KMS-11 (cell line): ENCODE data around the gene EXOSC5.
"Not testable (repeated sequence)": the region's sequence is repeated elsewhere in the genome, so short reads cannot be mapped to it uniquely, and the experiment has no call there.

Experiments
- H2AFZ ChIP-seq: fragments of 200-600 bp; sonication (generic); 2 replicates; pipeline ENCODE4 v1.6.1; 2016; ENCODE audit warnings: antibody characterized with exemption, mixed run types, low read depth
- H3K27ac ChIP-seq: fragments of 200-600 bp; sonication (generic); 2 replicates; pipeline ENCODE4 v1.6.1; 2016; ENCODE audit warnings: mild to moderate bottlenecking, mixed run types
- H3K27me3 ChIP-seq: fragments of 200-600 bp; sonication (generic); 2 replicates; pipeline ENCODE4 v1.6.1; 2017; ENCODE audit warnings: mild to moderate bottlenecking, low read depth, mixed run types, moderate library complexity; ENCODE audit not compliant: insufficient read depth
- H3K36me3 ChIP-seq: fragments of 200-600 bp; sonication (generic); 2 replicates; pipeline ENCODE4 v1.6.1; 2017; ENCODE audit warnings: mild to moderate bottlenecking, mixed run types; ENCODE audit not compliant: insufficient read depth
- H3K4me1 ChIP-seq: fragments of 200-600 bp; sonication (generic); 2 replicates; pipeline ENCODE4 v1.6.1; 2016; ENCODE audit warnings: mild to moderate bottlenecking, low read depth, mixed run types; ENCODE audit not compliant: poor library complexity, severe bottlenecking
- H3K4me2 ChIP-seq: fragments of 200-600 bp; sonication (generic); 2 replicates; pipeline ENCODE4 v1.7.0; 2016; ENCODE audit warnings: mild to moderate bottlenecking, mixed run types
- H3K4me3 ChIP-seq: fragments of 200-600 bp; sonication (generic); IDR thresholded peaks from 2 replicates; pipeline ENCODE4 v1.6.1; 2017; ENCODE audit warnings: low read depth, low read length, mixed read lengths; ENCODE audit not compliant: insufficient read depth
- H3K79me2 ChIP-seq: fragments of 200-600 bp; sonication (generic); 2 replicates; pipeline ENCODE4 v1.6.1; 2016; ENCODE audit warnings: low read depth, mixed run types; ENCODE audit not compliant: insufficient read depth
- H3K9ac ChIP-seq: fragments of 200-600 bp; sonication (generic); 2 replicates; pipeline ENCODE4 v1.6.1; 2016; ENCODE audit warnings: mild to moderate bottlenecking, mixed run types
- H4K20me1 ChIP-seq: fragments of 200-600 bp; sonication (generic); 2 replicates; pipeline ENCODE4 v1.6.1; 2016; ENCODE audit warnings: mild to moderate bottlenecking, mixed run types; ENCODE audit not compliant: insufficient read depth
- TF ChIP-seq, protein P1 (sequence below): fragments of 200-600 bp; sonication (generic); conservative IDR thresholded peaks from 2 replicates; pipeline ENCODE4 v1.6.1; 2017; ENCODE audit warnings: low read depth, mild to moderate bottlenecking, antibody characterized with exemption, low read length, moderate library complexity, mixed read lengths

The EXOSC5 gene

DNA sequence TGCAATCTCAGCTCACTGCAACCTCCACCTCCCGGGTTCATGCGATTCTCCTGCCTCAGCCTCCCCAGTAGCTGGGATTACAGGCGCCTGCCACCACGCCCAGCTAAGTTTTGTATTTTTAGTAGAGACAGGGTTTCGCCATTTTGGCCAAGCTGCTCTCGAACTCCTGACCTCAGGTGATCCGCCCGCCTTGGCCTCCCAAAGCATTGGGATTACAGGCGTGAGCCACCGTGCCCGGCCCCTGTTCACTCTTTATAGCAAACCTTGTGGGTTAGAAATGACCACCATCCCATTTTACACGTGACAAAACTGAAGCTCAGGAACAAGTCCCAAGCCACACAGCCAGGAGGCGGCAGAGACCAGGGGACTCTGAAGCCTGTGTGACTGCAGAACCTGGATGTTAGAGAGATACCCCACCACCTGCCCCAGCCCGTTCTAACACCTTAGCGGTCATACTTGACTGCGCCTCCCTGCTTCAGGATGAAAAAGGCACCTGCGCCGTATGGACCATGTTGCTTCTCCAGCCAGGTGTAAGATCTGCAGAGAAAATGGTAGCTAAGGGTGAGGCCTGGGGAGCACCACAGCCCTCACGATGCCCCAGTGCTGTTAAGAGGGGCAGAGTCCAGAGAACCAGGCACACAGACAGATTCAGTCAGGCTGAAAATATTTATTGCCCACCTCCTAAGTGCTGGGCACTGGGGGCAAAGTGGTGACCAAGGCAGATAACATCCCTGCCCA is 38.9 kb upstream of the EXOSC5 start:
- no peak overlapping the region for H3K27ac ChIP-seq
- no peak overlapping the region for H2AFZ ChIP-seq
- TF ChIP-seq, protein P1, sequence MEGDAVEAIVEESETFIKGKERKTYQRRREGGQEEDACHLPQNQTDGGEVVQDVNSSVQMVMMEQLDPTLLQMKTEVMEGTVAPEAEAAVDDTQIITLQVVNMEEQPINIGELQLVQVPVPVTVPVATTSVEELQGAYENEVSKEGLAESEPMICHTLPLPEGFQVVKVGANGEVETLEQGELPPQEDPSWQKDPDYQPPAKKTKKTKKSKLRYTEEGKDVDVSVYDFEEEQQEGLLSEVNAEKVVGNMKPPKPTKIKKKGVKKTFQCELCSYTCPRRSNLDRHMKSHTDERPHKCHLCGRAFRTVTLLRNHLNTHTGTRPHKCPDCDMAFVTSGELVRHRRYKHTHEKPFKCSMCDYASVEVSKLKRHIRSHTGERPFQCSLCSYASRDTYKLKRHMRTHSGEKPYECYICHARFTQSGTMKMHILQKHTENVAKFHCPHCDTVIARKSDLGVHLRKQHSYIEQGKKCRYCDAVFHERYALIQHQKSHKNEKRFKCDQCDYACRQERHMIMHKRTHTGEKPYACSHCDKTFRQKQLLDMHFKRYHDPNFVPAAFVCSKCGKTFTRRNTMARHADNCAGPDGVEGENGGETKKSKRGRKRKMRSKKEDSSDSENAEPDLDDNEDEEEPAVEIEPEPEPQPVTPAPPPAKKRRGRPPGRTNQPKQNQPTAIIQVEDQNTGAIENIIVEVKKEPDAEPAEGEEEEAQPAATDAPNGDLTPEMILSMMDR, result no peak
- H3K4me3 ChIP-seq, result no peak overlapping the region
- no peak overlapping the region for H3K9ac ChIP-seq
- peaks cover 12% of the 10 kb centered on the region; the same call in 1 of the 2 replicates for H3K79me2 ChIP-seq
- H3K4me1 ChIP-seq, result peaks cover 15% of the 10 kb centered on the region
- no peaks in the 10 kb centered on the region for H4K20me1 ChIP-seq
- H3K27me3 ChIP-seq, result no peaks in the 10 kb centered on the region
- H3K4me2 ChIP-seq, result no peak overlapping the region
- no peaks in the 10 kb centered on the region for H3K36me3 ChIP-seq

- not testable (repeated sequence) for H3K9ac ChIP-seq, H3K27ac ChIP-seq, H3K4me3 ChIP-seq, H4K20me1 ChIP-seq, H3K4me2 ChIP-seq, H3K36me3 ChIP-seq, H3K27me3 ChIP-seq, H2AFZ ChIP-seq
- H3K4me1 ChIP-seq, result peaks cover 11% of the 10 kb centered on the region
- peaks cover 12% of the 10 kb centered on the region; the same call in 1 of the 2 replicates for H3K79me2 ChIP-seq
These were observed 38.2 kb upstream of the EXOSC5 start for GRCh38 chr19:41435376-41435775.

GRCh38 chr19:41434450-41434849 is 37.3 kb upstream of the EXOSC5 start:
- H3K27me3 ChIP-seq, result no peaks in the 10 kb centered on the region
- H3K4me1 ChIP-seq, result peaks cover 7% of the 10 kb centered on the region
- H3K79me2 ChIP-seq, result peaks cover 12% of the 10 kb centered on the region; the same call in 1 of the 2 replicates
- no peak overlapping the region for H3K27ac ChIP-seq
- TF ChIP-seq, protein P1, result no peak
- H3K9ac ChIP-seq, result no peak overlapping the region
- no peaks in the 10 kb centered on the region for H3K36me3 ChIP-seq
- no peak overlapping the region for H2AFZ ChIP-seq
- no peak overlapping the region for H3K4me3 ChIP-seq
- H3K4me2 ChIP-seq, result no peak overlapping the region
- H4K20me1 ChIP-seq, result no peaks in the 10 kb centered on the region

GRCh38 chr19:41433171-41433570 is 36.0 kb upstream of the EXOSC5 start:
- H3K27ac ChIP-seq, result no peak overlapping the region
- H3K36me3 ChIP-seq, result no peaks in the 10 kb centered on the region
- no peaks in the 10 kb centered on the region for H4K20me1 ChIP-seq
- H3K79me2 ChIP-seq, result peaks cover under 1% of the 10 kb centered on the region; the same call in 1 of the 2 replicates
- no peak overlapping the region for H3K4me2 ChIP-seq
- no peak overlapping the region for H3K4me3 ChIP-seq
- TF ChIP-seq, protein P1, result no peak
- H2AFZ ChIP-seq, result no peak overlapping the region
- H3K9ac ChIP-seq, result no peak overlapping the region
- H3K27me3 ChIP-seq, result no peaks in the 10 kb centered on the region
- no peaks in the 10 kb centered on the region for H3K4me1 ChIP-seq
